CD4-positive, alpha-beta T cell treated with Interleukin-4 for 1 hour (primary cell): ENCODE results near the gene LIME1.
A peak's percentile ranks its signal among the peaks of the same experiment; 100 is the strongest.

Experiments
- DNase-seq, 2 donors: peaks; one replicate each; pipeline ENCODE4 v3.0.0-alpha.2; 2020 to 2022

Gene LIME1

DNA sequence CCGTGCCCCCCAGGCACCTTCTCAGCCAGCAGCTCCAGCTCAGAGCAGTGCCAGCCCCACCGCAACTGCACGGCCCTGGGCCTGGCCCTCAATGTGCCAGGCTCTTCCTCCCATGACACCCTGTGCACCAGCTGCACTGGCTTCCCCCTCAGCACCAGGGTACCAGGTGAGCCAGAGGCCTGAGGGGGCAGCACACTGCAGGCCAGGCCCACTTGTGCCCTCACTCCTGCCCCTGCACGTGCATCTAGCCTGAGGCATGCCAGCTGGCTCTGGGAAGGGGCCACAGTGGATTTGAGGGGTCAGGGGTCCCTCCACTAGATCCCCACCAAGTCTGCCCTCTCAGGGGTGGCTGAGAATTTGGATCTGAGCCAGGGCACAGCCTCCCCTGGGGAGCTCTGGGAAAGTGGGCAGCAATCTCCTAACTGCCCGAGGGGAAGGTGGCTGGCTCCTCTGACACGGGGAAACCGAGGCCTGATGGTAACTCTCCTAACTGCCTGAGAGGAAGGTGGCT is 39.1 kb upstream of the LIME1 start:
- DNase-seq, result no peak

GRCh38 chr20:63697868-63698545 is 38.5 kb upstream of the LIME1 start:
- no peak for DNase-seq

DNA sequence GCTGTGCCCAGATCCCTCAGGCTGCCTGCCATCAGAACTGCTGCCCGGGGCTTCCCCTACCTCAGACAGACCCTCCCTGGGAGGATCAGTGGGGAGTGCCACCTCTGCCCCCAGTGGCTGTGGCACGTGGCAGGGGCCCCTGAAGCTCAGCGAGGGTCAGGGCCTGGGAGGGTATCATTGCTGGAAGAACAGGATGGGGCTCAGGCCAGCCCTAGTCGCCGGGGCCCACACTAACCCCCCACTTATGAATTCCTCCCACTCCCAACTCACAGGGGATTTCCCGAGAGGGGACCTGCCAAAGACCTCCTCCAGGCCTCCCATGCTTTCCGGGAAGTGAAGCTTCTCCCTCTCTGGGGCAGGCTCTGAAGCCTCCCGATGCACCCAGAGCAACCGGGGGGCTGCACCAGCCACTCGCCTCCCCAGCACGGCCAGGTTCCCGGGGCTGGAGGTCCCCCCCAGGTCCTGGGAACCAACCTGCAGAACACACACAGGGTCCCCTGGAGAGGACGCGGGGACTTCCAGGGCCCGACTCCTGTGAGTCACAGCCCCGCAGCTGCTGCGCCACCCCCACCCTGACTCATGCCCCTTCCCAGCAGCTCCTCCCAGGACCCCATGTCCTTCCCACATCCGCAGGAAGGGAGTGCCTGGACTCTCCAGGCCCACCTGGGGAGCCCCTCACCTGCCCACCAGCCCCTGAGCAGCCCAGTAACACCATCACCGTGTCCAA is 37.6 kb upstream of the LIME1 start:
- no peak for DNase-seq

DNA sequence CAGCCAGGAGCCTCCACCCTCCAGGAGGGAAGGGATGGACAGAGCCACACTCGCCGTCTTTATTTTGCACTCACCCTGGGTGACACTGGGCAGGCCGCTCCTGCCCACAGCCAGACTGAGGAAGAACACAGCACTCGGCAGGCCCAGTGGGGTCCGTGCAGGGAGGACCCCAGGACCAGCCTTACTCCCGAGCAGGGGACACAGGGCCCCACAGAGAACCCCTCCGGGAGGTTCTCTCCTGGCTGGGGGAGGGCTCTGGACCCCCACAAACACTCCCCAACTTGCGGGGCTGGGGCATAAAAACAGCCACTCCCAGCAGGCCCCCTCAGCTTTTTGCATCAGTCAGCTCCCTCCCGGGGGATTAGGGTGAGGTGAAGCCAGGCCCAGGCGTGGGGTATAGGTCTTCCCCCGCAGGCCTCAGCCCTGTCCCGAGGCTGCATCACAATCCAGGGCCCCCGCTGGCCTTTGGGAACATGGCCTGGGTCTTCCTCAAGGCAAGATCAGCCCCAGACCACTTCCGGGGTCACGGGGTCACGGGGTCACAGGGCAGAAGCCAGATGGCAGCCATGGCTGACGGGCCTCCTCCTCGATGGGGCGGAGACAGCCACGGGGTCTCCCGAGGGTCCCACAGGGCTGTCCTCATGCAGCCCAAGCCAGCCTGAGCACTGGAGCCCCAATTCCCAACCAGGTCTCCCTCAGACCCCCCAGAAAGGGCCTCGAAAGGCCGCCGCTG is 36.8 kb upstream of the LIME1 start:
- DNase-seq, result no peak

DNA sequence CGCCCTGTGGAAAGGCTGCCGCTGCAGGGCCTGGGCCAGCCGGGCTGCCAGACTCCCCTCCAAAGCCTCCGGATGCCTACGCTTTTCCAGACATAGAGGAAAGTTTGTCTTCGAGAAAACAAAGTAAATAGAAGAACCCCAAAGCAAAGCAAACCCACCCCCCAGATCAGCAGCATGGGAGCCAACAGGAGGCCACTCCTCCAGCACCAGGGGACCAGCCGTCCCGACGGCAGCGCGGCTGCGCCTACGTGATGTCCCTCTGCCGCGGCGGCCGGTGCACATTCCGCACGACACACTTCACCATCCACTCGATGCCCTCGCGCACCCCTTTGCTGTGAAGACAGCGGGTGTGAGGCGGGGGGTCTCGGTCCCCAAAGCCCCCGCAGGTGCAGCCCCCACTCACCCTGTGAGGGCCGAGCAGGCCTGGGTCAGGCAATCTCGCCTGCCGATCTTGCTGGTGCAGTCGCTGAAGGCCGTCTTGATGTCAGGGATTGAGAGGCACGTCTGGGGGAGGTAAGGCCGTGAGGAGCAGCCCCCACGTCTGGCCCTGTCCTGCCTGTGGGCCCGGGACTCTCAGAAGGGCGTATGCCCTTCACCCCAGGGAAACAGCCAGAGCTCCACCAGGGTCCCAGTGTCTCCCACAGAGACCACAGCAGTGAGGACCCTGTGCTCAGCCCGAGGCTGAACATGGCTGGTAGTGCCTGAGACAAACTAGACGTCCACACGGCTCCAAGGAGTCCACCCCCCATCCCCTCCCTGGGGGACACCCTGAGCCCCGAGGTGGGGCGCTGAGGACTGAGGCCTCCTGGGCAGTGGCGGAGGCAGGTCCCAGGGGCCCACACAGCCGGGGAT is 36.0 kb upstream of the LIME1 start:
- DNase-seq, result no peak

GRCh38 chr20:63701051-63701328 is 35.5 kb upstream of the LIME1 start:
- no peak for DNase-seq

DNA sequence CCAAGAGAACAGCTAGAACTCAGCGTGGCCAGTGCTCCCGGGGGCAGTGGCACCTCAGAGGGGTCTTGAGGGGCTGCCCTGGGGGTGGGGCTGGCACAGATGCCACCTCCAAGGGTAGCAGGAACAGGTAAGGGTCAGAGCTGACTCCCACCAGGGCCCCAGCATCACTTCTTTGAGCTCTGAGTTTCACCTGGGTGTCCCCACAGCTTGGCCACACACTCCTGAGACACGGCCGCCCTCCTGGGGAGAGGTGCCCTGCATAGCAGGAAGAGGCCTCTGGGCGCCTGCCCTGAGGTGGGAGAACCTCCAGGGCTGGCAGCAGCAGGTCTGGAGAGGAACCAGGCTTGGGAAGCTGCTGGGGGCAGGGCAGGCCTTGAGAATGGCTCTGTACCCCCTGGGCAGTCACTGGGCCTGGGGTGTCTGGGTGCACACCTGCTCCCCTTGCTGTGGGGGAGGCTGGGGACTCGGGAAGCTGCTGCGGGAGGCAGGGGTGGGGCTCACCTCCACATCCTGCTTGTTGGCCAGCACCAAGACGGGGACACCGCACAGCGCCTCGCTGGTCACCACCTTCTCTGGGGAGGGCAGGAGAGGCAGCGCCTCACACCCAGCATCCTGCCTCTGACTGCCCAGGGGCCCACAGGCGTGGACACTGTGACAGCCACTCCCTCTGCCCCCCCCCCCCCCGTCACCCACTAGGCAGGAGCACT is 35.0 kb upstream of the LIME1 start:
- DNase-seq, result no peak

DNA sequence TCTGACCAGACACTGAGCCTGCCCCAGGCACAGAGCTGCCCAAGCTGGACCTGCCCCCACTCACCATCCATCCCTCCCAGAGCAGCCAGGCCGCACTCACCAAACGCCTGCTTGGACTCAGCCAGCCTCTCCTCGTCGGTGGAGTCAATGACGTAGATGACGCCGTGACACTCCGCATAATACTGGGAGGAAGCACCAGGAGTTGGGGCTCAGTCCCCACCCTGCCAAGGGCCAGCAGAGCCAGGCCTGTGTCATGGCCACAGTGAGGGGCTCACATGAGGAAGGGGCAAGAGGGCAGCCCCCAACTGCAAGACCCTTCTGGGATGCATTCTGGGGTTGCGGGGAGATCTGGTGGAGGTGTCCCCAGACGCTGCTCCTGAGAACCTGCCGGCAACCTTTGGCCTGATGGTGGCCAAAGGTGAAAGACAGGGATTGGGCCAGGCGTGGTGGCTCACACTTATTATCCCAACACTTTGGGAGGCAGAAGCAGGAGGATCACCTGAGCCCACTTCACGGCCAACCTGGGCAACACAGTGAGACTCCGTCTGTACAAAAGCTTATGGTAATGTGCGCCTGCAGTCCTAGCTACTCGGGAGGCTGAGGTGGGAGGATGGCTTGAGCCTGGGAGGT is 34.3 kb upstream of the LIME1 start:
- DNase-seq, result no peak

DNA sequence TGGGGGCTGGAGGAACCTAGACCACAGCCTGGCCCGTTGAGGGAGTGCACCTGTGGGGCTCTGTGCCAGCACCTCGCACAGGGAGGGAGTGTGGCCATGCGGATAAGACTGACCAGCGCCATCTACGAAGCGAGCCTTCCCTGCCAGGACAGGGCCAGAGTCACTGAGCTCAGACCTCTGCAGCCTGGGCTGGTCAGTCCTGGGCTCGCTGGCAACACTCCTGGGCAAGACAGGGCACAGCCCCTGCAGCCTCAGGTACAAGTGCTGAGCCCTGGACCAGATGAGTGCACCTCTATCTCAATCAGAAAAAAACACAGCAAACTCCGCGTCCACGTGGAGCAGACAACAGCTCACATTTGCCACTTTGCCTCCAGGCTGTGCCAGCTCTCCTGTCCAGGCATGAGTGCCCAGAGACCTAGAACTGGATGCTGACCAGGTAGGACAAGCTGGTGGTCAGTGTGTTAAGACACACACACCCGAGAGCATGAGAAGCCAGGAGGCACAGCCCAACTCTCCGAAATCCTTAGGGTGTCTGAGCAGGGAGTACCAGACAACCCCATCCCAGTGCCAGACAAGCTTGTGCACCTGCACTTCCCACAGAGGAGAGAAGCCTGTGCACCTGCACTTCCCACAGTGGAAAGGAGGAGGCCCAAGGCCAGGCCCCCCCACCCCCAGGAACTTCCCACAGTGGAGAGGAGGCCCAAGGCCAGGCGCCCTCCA is 33.6 kb upstream of the LIME1 start:
- no peak for DNase-seq

- no peak for DNase-seq
Measured at GRCh38 chr20:63703471-63703975, 32.9 kb upstream of the LIME1 start.

GRCh38 chr20:63703976-63704748 is 32.3 kb upstream of the LIME1 start:
- DNase-seq, result no peak

- no peak for DNase-seq
Measured at GRCh38 chr20:63704749-63705117, 31.7 kb upstream of the LIME1 start.

DNA sequence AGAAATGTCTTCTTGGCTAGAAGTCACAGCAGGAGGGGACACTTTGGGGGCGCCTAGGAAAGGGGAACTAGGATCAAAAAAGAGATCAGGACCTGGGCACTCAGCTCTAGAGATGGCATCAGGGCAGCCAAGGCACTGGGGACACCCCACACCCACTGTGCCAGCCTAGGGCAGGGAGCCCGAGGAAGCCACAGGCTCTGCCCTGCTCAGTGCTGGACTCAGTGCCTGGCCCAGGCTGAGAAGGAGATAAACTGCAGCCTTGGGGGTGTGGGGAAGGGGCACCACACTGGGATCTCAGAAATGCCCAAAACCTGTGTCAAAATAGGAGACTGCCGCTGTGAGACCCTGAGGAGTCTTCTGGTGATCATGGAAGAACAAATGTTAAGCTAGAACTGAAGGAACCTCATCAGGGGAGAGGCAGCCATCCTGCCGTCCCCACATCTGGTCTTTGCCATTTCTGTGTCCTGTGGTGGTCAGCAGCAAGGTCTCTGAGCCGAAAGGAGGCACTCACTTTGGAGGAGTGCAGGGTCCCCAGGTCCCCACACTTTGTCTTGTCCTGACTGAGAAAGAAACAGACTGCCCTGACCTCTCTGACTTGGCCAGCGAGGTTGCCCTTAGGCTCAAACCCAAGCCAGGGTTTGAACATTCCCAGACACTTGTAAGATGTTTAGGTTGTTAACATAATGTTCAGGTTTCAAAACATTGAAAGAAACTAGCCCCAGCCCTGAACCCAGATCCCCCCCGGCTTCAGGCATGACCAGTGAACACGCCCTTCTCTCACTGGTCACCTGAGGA is 31.0 kb upstream of the LIME1 start:
- DNase-seq, result no peak

- DNase-seq, result no peak
Measured at GRCh38 chr20:63706027-63706695, 30.3 kb upstream of the LIME1 start.

- peak; percentile 49 to 64 for DNase-seq
Measured at GRCh38 chr20:63706852-63707557, 29.5 kb upstream of the LIME1 start.

- peak; percentile 86 to 89 for DNase-seq
Measured at GRCh38 chr20:63707558-63708300, 28.7 kb upstream of the LIME1 start, which contains the start of the genes ARFRP1 and ZGPAT. Gene ARFRP1, minus strand, starts transcription at chr20:63707976. Its CDS starts 885 bp downstream, at chr20:63707091. Gene ZGPAT, plus strand, starts transcription at chr20:63708039. Its CDS starts 542 bp downstream, at chr20:63708581.
